HCT116 (cell line): ENCODE data around the gene SHISAL2A. TPM values are rescaled to one million over a fixed set of nuclear protein-coding genes. Genes with fewer than 3 reads are reported as not detected.

Experiments used
- ATAC-seq: fragments of 200-7000 bp; cut with Tn5 transposase; 2 replicates; pipeline ENCODE4 v1.9.1; 2020; ENCODE audit warnings: mild to moderate bottlenecking, moderate library complexity
- BruUV-seq: library from RNA; stranded (reverse); fragments of 400-500 nt; replicated peaks from 2 replicates; lab custom pipeline; 2021; lab: Mats Ljungman, UMichigan
- CTCF ChIA-PET: fragments of 300-600 bp; sonication (Branson Sonifier 250); formaldehyde crosslinking; loops from one replicate; lab custom pipeline; 2021; ENCODE audit warnings: antibody characterized with exemption; lab: Charles Lee
- POLR2A ChIA-PET: fragments of 300-600, 350-600 bp; sonication (Branson Sonifier 250); formaldehyde crosslinking; loops from one replicate; lab custom pipeline; 2021; ENCODE audit warnings: antibody characterized with exemption; lab: Charles Lee
- RAD21 ChIA-PET, 2 experiments: fragments of 300-600 bp; sonication (Branson Sonifier 250); formaldehyde crosslinking; loops; one replicate each; lab custom pipeline; 2023; ENCODE audit warnings: low total read pairs in 2 of 2; ENCODE audit not compliant: uncharacterized antibody in 2 of 2, unreplicated experiment in 2 of 2, low non-redundant PET in 1 of 2; lab: Charles Lee
- DNase-seq: peaks from one replicate; pipeline ENCODE4 v3.0.0-alpha.2; 2010; ENCODE audit warnings: low read depth, low spot score
- H2AFZ ChIP-seq: fragments of 200-600 bp; shearing (Covaris generic), sonication (generic); 2 replicates; pipeline ENCODE4 v1.6.1; 2017; ENCODE audit warnings: low read depth, mixed run types, mixed read lengths, antibody characterized with exemption, low read length; ENCODE audit not compliant: poor library complexity, severe bottlenecking
- H3K27ac ChIP-seq: 2 replicates; pipeline ENCODE4 v1.5.1; 2012; ENCODE audit warnings: low read depth, low read length
- H3K27me3 ChIP-seq: fragments of 200-600 bp; sonication (generic); 2 replicates; pipeline ENCODE4 v1.6.1; 2016; ENCODE audit warnings: mixed run types, low read length, mixed read lengths; ENCODE audit not compliant: insufficient read depth
- H3K36me3 ChIP-seq, 2 experiments: fragments of 200-500 bp in 1 of 2; fragments of 200-600 bp in 1 of 2; sonication (Bioruptor generic) in 1 of 2; sonication (generic) in 1 of 2; 2 replicates each; pipeline versions ENCODE4 v1.5.1 to v1.6.1; 2014 to 2016; ENCODE audit warnings: low read length in 2 of 2, inconsistent platforms in 1 of 2, mixed read lengths in 1 of 2, mixed run types in 1 of 2; ENCODE audit not compliant: insufficient read depth in 2 of 2, control insufficient read depth in 1 of 2
- H3K4me1 ChIP-seq, 2 experiments: fragments of 200-600 bp in 1 of 2; sonication (generic) in 1 of 2; 2 replicates each; pipeline versions ENCODE4 v1.5.1 to v1.6.1; 2012 to 2017; ENCODE audit warnings: low read length in 2 of 2, inconsistent platforms in 1 of 2, mild to moderate bottlenecking in 1 of 2, mixed read lengths in 1 of 2, mixed run types in 1 of 2, moderate library complexity in 1 of 2; ENCODE audit not compliant: insufficient read depth in 2 of 2, control insufficient read depth in 1 of 2
- H3K4me2 ChIP-seq: fragments of 200-600 bp; sonication (generic); 2 replicates; pipeline ENCODE4 v1.6.1; 2017; ENCODE audit warnings: mixed run types, low read length, mixed read lengths
- H3K4me3 ChIP-seq, 2 experiments: fragments of 200-600 bp in 1 of 2; sonication (generic) in 1 of 2; replicated peaks in 1 of 2; 2 replicates each; pipeline ENCODE4 v1.5.1; 2011 to 2016; ENCODE audit warnings: low read length in 2 of 2, control low read depth in 1 of 2, low read depth in 1 of 2, mild to moderate bottlenecking in 1 of 2, mixed read lengths in 1 of 2, mixed run types in 1 of 2
- H3K79me2 ChIP-seq: fragments of 200-600 bp; sonication (generic); 2 replicates; pipeline ENCODE4 v1.6.1; 2017; ENCODE audit warnings: mild to moderate bottlenecking, mixed run types, low read length, moderate library complexity, mixed read lengths; ENCODE audit not compliant: insufficient read depth
- H3K9ac ChIP-seq: fragments of 200-600 bp; sonication (generic); 2 replicates; pipeline ENCODE4 v1.6.1; 2016; ENCODE audit warnings: low read length, mixed read lengths
- H3K9me2 ChIP-seq: fragments of 200-600 bp; sonication (generic), shearing (Covaris generic); 2 replicates; pipeline ENCODE4 v1.6.1; 2017; ENCODE audit warnings: mixed run types, mild to moderate bottlenecking, moderate library complexity; ENCODE audit not compliant: insufficient read depth
- H3K9me3 ChIP-seq, 2 experiments: fragments of 200-500 bp in 1 of 2; fragments of 200-600 bp in 1 of 2; sonication (Bioruptor generic) in 1 of 2; sonication (generic) in 1 of 2; 2 replicates each; pipeline ENCODE4 v1.6.1; 2014 to 2017; ENCODE audit warnings: low read length in 2 of 2, mixed read lengths in 2 of 2, inconsistent platforms in 1 of 2, low read depth in 1 of 2, mild to moderate bottlenecking in 1 of 2, mixed run types in 1 of 2, moderate library complexity in 1 of 2; ENCODE audit not compliant: control insufficient read depth in 1 of 2, insufficient read depth in 1 of 2
- H4K20me1 ChIP-seq: fragments of 200-600 bp; sonication (generic), shearing (Covaris generic); 2 replicates; pipeline ENCODE4 v1.6.1; 2017; ENCODE audit warnings: mixed run types, mild to moderate bottlenecking, moderate library complexity; ENCODE audit not compliant: insufficient read depth
- CBX3 ChIP-seq: IDR thresholded peaks from 2 replicates; pipeline ENCODE4 v1.6.1; 2012; ENCODE audit warnings: low read depth
- CEBPB ChIP-seq: IDR thresholded peaks from 2 replicates; pipeline ENCODE4 v1.6.1; 2012; ENCODE audit warnings: low read depth
- CTCF ChIP-seq, 3 experiments: fragments of 200-600 bp in 1 of 3; sonication (generic) in 1 of 3; IDR thresholded peaks in 2 of 3; conservative IDR thresholded peaks in 1 of 3; 2 replicates each; pipeline ENCODE4 v1.5.1; 2012 to 2017; ENCODE audit warnings: low read depth in 2 of 3, low read length in 2 of 3, antibody characterized with exemption in 1 of 3, borderline replicate concordance in 1 of 3, control low read depth in 1 of 3, mild to moderate bottlenecking in 1 of 3, mixed read lengths in 1 of 3, mixed run types in 1 of 3, moderate library complexity in 1 of 3; ENCODE audit not compliant: insufficient read depth in 1 of 3
- ELF1 ChIP-seq: IDR thresholded peaks from 2 replicates; pipeline ENCODE4 v1.6.1; 2012; ENCODE audit warnings: low read depth, borderline replicate concordance
- EZH2 ChIP-seq: fragments of 200-600 bp; sonication (generic); IDR thresholded peaks from 2 replicates; pipeline ENCODE4 v1.6.1; 2017; ENCODE audit warnings: antibody characterized with exemption, mixed run types
- EZH2phosphoT487 ChIP-seq: fragments of 200-600 bp; IDR thresholded peaks from 2 replicates; pipeline ENCODE4 v1.6.1; 2018; ENCODE audit warnings: antibody characterized with exemption, borderline replicate concordance
- FOSL1 ChIP-seq: IDR thresholded peaks from 2 replicates; pipeline ENCODE4 v1.6.1; 2012; ENCODE audit warnings: low read depth
- JUND ChIP-seq: IDR thresholded peaks from 2 replicates; pipeline ENCODE4 v1.6.1; 2012
- MAX ChIP-seq: IDR thresholded peaks from 2 replicates; pipeline ENCODE4 v1.6.1; 2012
- POLR2A ChIP-seq: IDR thresholded peaks from 2 replicates; pipeline ENCODE4 v1.7.0; 2011; ENCODE audit warnings: borderline replicate concordance; ENCODE audit not compliant: insufficient read depth, insufficient read length; ENCODE audit errors: extremely low read depth
- POLR2AphosphoS5 ChIP-seq: IDR thresholded peaks from 2 replicates; pipeline ENCODE4 v1.6.1; 2011; ENCODE audit warnings: mild to moderate bottlenecking, low read depth, low read length, moderate library complexity
- RAD21 ChIP-seq: IDR thresholded peaks from 2 replicates; pipeline ENCODE4 v1.6.1; 2012; ENCODE audit warnings: low read depth, mild to moderate bottlenecking
- REST ChIP-seq: IDR thresholded peaks from 2 replicates; pipeline ENCODE4 v1.6.1; 2012; ENCODE audit warnings: low read depth
- SIN3A ChIP-seq: IDR thresholded peaks from 2 replicates; pipeline ENCODE4 v1.6.1; 2012; ENCODE audit warnings: low read depth
- SP1 ChIP-seq: IDR thresholded peaks from 2 replicates; pipeline ENCODE4 v1.6.1; 2012; ENCODE audit warnings: low read depth
- SRF ChIP-seq: IDR thresholded peaks from 2 replicates; pipeline ENCODE4 v1.6.1; 2012; ENCODE audit warnings: low read depth
- YY1 ChIP-seq: IDR thresholded peaks from 2 replicates; pipeline ENCODE4 v1.6.1; 2011; ENCODE audit warnings: low read length, low read depth, moderate library complexity, mild to moderate bottlenecking; ENCODE audit not compliant: insufficient replicate concordance; ENCODE audit errors: extremely low read depth
- ZBTB33 ChIP-seq: IDR thresholded peaks from 2 replicates; pipeline ENCODE4 v1.6.1; 2011; ENCODE audit warnings: mild to moderate bottlenecking, low read length, moderate library complexity; ENCODE audit not compliant: insufficient replicate concordance; ENCODE audit errors: extremely low read depth
- ZFX ChIP-seq: fragments of 450-650 bp; IDR thresholded peaks from 2 replicates; pipeline ENCODE4 v1.6.1; 2017
- ZNF274 ChIP-seq: fragments of 200-500 bp; sonication (Bioruptor generic); IDR thresholded peaks from 2 replicates; pipeline ENCODE4 v1.6.1; 2014; ENCODE audit warnings: mild to moderate bottlenecking, low read depth, low read length, inconsistent platforms
- intact Hi-C: fragments of 100-400 bp; cut with micrococcal nuclease; formaldehyde crosslinking; loops from 2 replicates; pipeline ENCODE4 v1.10.0; 2022
- total RNA-seq: library from RNA; stranded (reverse); gene quantifications from one replicate; pipeline ENCODE4 v1.2.1, GENCODE V29; 2021; ENCODE audit not compliant: unreplicated experiment

The SHISAL2A gene
- total RNA-seq, 1 experiment from 2014 or later = not detected

- no TSS peak for BruUV-seq
- Histone ChIP-seq H3K9ac (no peak overlapping the region), H3K79me2 (no peaks in the 10 kb centered on the region), H3K4me1 (peaks cover 0 to 28% of the 10 kb centered on the region in 2 experiments; a peak in 3 of 4 replicates), H2AFZ (no peak overlapping the region), H4K20me1 (no peaks in the 10 kb centered on the region), H3K27ac (no peak overlapping the region), H3K4me3 (no peak overlapping the region), H3K27me3 (no peaks in the 10 kb centered on the region), H3K9me2 (no peaks in the 10 kb centered on the region), H3K9me3 (no peaks in the 10 kb centered on the region), H3K4me2 (no peak overlapping the region), H3K36me3 (no peaks in the 10 kb centered on the region)
- ChIA-PET CTCF (no interaction called here), RAD21 (no interaction called here), POLR2A (no interaction called here)
- ATAC-seq (no peak), DNase-seq (no peak)
- intact Hi-C loops = no loop called here
- TF ChIP-seq REST (no peak), EZH2phosphoT487 (no peak), EZH2 (no peak), POLR2AphosphoS5 (no peak), CEBPB (no peak), ZBTB33 (no peak), SRF (no peak), ZFX (no peak), SP1 (no peak), ELF1 (no peak), MAX (no peak), CTCF (IDR thresholded peaks at IDR 0.05 in 2 of 3, conservative IDR thresholded peaks at IDR 0.05 in 1 of 3; ENCODE audit: borderline replicate concordance in 1 of 3, insufficient read depth in 1 of 3, low read depth in 2 of 3, low read length in 2 of 3) (no peak), POLR2A (no peak), ZNF274 (no peak), RAD21 (no peak), JUND (no peak), FOSL1 (no peak), CBX3 (no peak), SIN3A (no peak), YY1 (no peak)
These were observed 27.8 kb downstream of the SHISAL2A start for GRCh38 chr1:52660807-52661206.
